Measurements from ENCODE around the gene C12orf75.

DNA sequence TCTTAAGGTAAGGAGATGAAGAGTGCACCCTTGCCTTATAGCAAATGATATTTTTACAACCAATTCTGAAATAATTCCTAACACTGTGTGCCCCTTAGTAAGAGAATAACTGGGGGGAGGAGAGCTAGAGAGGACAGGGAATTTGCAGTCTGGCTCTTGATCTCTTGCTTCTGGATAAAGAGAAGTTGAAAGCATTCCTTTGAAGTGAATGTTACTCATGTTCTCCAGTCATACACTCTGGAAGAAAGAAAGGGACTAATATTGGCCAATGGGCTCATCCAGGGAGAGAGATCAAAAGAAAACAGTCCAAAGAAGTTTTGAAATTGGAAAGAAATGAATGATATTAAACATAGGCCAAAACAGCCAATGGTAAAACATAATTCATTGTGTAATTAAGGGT is 25.3 kb downstream of the C12orf75 start:
- TF ChIP-seq, protein P1, sequence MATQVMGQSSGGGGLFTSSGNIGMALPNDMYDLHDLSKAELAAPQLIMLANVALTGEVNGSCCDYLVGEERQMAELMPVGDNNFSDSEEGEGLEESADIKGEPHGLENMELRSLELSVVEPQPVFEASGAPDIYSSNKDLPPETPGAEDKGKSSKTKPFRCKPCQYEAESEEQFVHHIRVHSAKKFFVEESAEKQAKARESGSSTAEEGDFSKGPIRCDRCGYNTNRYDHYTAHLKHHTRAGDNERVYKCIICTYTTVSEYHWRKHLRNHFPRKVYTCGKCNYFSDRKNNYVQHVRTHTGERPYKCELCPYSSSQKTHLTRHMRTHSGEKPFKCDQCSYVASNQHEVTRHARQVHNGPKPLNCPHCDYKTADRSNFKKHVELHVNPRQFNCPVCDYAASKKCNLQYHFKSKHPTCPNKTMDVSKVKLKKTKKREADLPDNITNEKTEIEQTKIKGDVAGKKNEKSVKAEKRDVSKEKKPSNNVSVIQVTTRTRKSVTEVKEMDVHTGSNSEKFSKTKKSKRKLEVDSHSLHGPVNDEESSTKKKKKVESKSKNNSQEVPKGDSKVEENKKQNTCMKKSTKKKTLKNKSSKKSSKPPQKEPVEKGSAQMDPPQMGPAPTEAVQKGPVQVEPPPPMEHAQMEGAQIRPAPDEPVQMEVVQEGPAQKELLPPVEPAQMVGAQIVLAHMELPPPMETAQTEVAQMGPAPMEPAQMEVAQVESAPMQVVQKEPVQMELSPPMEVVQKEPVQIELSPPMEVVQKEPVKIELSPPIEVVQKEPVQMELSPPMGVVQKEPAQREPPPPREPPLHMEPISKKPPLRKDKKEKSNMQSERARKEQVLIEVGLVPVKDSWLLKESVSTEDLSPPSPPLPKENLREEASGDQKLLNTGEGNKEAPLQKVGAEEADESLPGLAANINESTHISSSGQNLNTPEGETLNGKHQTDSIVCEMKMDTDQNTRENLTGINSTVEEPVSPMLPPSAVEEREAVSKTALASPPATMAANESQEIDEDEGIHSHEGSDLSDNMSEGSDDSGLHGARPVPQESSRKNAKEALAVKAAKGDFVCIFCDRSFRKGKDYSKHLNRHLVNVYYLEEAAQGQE (IDR thresholded peaks at IDR 0.05; ENCODE audit: insufficient read depth in 1 of 2, low read depth in 2 of 2, low read length in 2 of 2), result no peak
- TF ChIP-seq POLR2AphosphoS5 (IDR thresholded peaks at IDR 0.05; ENCODE audit: low read depth, low read length), result no peak
- TF ChIP-seq TAF1 (IDR thresholded peaks at IDR 0.05; ENCODE audit: borderline replicate concordance, insufficient read depth, low read length), result no peak

Data from PFSK-1 (cell line).